Measurements from ENCODE around the gene SHISA2. TPM values are rescaled to one million over a fixed set of nuclear protein-coding genes. Genes with fewer than 3 reads are reported as not detected.

Gene SHISA2
- total RNA-seq, 1 experiment from 2014 or later = not detected

DNA sequence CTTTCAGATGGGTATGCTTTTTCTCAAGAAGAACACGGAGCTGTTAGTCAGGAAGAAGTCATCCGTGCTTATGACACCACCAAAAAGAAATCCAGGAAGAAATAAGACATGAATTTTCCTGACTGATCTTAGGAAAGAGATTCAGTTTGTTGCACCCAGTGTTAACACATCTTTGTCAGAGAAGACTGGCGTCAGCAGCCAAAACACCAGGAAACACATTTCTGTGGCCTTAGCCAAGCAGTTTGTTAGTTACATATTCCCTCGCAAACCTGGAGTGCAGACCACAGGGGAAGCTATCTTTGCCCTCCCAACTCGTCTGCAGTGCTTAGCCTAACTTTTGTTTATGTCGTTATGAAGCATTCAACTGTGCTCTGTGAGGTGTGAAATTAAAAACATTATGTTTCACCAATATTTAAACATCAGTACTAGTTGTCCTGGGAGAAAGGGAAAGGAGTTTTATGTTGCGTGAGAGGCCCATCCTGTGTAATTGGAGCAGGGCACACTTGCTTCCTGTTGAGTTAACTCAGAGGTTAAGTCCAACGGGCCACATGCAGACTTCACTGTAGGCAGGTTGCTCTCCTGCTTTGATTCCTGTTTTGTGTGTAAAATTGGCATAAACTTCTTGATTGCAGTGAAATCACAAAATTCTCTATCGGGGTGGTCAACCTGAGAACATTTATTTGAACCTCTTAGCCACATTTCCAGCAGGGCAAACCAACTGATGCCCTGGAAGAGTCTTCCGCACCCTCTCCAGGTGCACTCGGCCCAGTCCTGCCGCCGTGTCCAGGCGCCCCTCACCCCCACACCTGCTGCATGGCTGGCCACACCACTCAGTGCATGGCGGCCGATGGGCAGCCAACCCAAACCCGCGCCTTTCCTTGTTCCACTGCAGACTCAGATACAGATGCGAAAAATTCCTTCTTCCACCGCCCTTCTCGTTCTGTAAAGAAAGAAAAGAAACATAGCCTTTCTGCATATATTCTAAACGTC, 31.6 kb downstream of the SHISA2 start:
- Histone ChIP-seq H3K4me2 (no peak overlapping the region), H3K36me3 (ENCODE audit: low read depth) (no peaks in the 10 kb centered on the region), H3K27ac (0 out of 2 replicates have a peak overlapping the region, but pooled peaks have one; percentile 27), H3F3A (ENCODE audit: insufficient read depth, low read depth) (peaks cover 9% of the 10 kb centered on the region; the same call in 1 of the 2 replicates), H3K4me3 (no peak overlapping the region), H3K27me3 (ENCODE audit: insufficient read depth, low read depth) (peaks cover 76% of the 10 kb centered on the region), H3K9me2 (ENCODE audit: insufficient read depth) (no peaks in the 10 kb centered on the region; the same call in 1 of the 2 replicates), H2AFZ (no peak overlapping the region), H3K9me3 (ENCODE audit: insufficient read depth, low read depth) (no peaks in the 10 kb centered on the region), H4K20me1 (ENCODE audit: insufficient read depth) (no peaks in the 10 kb centered on the region), H3K4me1 (replicated peaks; ENCODE audit: insufficient read depth) (peaks cover 8% of the 10 kb centered on the region; the same call in 1 of the 2 replicates), H3K79me2 (ENCODE audit: low read depth) (no peaks in the 10 kb centered on the region)
- no TSS peak for BruUV-seq (replicated peaks)
- TF ChIP-seq EZH2 (IDR thresholded peaks at IDR 0.05; ENCODE audit: low read depth) = no peak
- TF ChIP-seq, protein P1, sequence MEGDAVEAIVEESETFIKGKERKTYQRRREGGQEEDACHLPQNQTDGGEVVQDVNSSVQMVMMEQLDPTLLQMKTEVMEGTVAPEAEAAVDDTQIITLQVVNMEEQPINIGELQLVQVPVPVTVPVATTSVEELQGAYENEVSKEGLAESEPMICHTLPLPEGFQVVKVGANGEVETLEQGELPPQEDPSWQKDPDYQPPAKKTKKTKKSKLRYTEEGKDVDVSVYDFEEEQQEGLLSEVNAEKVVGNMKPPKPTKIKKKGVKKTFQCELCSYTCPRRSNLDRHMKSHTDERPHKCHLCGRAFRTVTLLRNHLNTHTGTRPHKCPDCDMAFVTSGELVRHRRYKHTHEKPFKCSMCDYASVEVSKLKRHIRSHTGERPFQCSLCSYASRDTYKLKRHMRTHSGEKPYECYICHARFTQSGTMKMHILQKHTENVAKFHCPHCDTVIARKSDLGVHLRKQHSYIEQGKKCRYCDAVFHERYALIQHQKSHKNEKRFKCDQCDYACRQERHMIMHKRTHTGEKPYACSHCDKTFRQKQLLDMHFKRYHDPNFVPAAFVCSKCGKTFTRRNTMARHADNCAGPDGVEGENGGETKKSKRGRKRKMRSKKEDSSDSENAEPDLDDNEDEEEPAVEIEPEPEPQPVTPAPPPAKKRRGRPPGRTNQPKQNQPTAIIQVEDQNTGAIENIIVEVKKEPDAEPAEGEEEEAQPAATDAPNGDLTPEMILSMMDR (conservative IDR thresholded peaks at IDR 0.05) = no peak
- peak in 1 of 2 experiments; percentile 68 for DNase-seq
- intact Hi-C loops (cut with micrococcal nuclease; ENCODE audit: unreplicated experiment) = no loop called here
- POLR2A ChIA-PET (ENCODE audit: unreplicated experiment) = no interaction called here
- CTCF ChIA-PET = no interaction called here

DNA sequence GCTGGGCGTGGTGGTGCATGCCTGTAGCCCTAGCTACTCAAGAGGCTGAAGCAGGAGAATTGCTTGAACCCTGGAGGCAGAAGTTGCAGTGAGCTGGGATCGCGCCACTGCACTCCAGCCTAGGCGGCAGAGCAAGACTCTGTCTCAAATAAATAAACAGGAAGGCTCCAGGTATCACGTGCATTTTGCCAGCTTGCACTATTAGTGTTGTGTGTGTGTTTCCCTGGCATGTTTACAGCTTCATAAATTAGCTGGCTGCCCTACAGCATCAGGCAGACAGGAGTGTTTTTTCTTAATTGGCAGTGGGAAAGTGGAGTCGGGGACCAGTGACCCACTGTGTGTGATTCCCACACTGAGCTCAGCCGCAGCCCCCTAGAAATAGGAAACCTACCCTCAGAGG, 32.6 kb downstream of the SHISA2 start:
- Histone ChIP-seq H2AFZ (no peak overlapping the region), H3K27me3 (ENCODE audit: insufficient read depth, low read depth) (peaks cover 78% of the 10 kb centered on the region), H4K20me1 (ENCODE audit: insufficient read depth) (no peaks in the 10 kb centered on the region)

DNA sequence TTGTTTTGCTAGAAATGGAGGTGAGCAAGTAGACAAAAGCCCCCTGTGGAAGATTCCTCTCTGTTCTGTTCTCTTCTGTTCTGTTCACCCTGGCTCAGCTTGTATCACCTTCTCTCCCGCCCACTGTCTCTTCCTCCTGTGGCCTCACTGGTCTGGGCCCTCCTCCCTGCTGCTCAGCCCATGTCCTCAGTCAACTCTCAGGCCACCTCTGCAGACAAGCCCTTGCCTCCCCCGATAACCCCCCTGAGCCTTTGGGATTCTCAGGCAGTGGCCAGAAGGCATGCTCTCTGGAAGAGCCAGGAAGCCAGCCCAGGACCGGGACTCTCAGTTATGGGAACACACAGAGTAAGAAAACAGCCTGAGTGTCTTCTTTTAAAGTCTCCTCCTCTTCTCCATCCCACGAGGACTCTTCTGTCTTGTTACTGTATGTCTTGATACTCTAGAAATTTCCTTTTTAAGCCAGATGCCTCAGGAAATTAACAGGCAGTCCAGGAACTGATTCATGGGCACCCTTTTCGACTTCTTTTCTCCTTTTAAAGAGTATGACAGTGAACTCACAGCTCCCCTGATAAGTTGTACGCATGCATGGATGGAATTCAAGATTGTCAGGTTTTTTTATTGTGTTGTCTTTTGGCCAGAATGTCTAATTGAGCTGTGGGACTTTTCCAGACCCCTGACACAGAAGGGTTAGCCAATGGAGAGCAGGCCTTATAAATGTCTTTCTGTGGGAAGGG, 33.7 kb downstream of the SHISA2 start:
- TF ChIP-seq EZH2 (IDR thresholded peaks at IDR 0.05; ENCODE audit: low read depth) = no peak
- TF ChIP-seq, protein P1 (conservative IDR thresholded peaks at IDR 0.05) = no peak
- BruUV-seq (replicated peaks) = no TSS peak
- CTCF ChIA-PET = no interaction called here
- POLR2A ChIA-PET (ENCODE audit: unreplicated experiment) = no interaction called here
- DNase-seq = no peak
- no peak overlapping the region for H3K4me3 ChIP-seq
- intact Hi-C loops (cut with micrococcal nuclease; ENCODE audit: unreplicated experiment) = no loop called here
- H3K9me2 ChIP-seq (ENCODE audit: insufficient read depth) = no peaks in the 10 kb centered on the region; the same call in 1 of the 2 replicates
- H4K20me1 ChIP-seq (ENCODE audit: insufficient read depth) = no peaks in the 10 kb centered on the region
- H3K79me2 ChIP-seq (ENCODE audit: low read depth) = no peaks in the 10 kb centered on the region
- H3K27ac ChIP-seq = no peak overlapping the region
- H3K27me3 ChIP-seq (ENCODE audit: insufficient read depth, low read depth) = peaks cover 77% of the 10 kb centered on the region
- H3K4me1 ChIP-seq (replicated peaks; ENCODE audit: insufficient read depth) = peaks cover 8% of the 10 kb centered on the region; the same call in 1 of the 2 replicates
- no peak overlapping the region; the same call in 1 of the 2 replicates for H2AFZ ChIP-seq
- H3F3A ChIP-seq (ENCODE audit: insufficient read depth, low read depth) = peaks cover 9% of the 10 kb centered on the region; the same call in 1 of the 2 replicates
- no peaks in the 10 kb centered on the region for H3K36me3 ChIP-seq (ENCODE audit: low read depth)
- no peaks in the 10 kb centered on the region for H3K9me3 ChIP-seq (ENCODE audit: insufficient read depth, low read depth)
- H3K4me2 ChIP-seq = no peak overlapping the region

More for the DNA sequence above, 32.6 kb downstream of the SHISA2 start:
- intact Hi-C loops (cut with micrococcal nuclease; ENCODE audit: unreplicated experiment) = no loop called here
- ChIA-PET CTCF (no interaction called here), POLR2A (ENCODE audit: unreplicated experiment) (no interaction called here)
- Histone ChIP-seq H3K27ac (no peak overlapping the region), H3K9me3 (ENCODE audit: insufficient read depth, low read depth) (no peaks in the 10 kb centered on the region), H3K4me3 (no peak overlapping the region), H3K4me2 (no peak overlapping the region), H3K4me1 (replicated peaks; ENCODE audit: insufficient read depth) (peaks cover 8% of the 10 kb centered on the region; the same call in 1 of the 2 replicates), H3F3A (ENCODE audit: insufficient read depth, low read depth) (peaks cover 9% of the 10 kb centered on the region; the same call in 1 of the 2 replicates), H3K79me2 (ENCODE audit: low read depth) (no peaks in the 10 kb centered on the region), H3K9me2 (ENCODE audit: insufficient read depth) (no peaks in the 10 kb centered on the region; the same call in 1 of the 2 replicates), H3K36me3 (ENCODE audit: low read depth) (no peaks in the 10 kb centered on the region)
- TF ChIP-seq EZH2 (IDR thresholded peaks at IDR 0.05; ENCODE audit: low read depth) = no peak
- TF ChIP-seq, protein P1 (conservative IDR thresholded peaks at IDR 0.05) = no peak
- DNase-seq = no peak
- no TSS peak for BruUV-seq (replicated peaks)

Data from PC-9 (cell line).